HG02970 (cell line): ENCODE results near the gene MAGEF1.

Experiments used
- ATAC-seq: cut with Tn5 transposase; IDR thresholded peaks from one replicate; pipeline ENCODE4 v1.9.1; 2021; ENCODE audit warnings: mild to moderate bottlenecking, moderate library complexity, moderate number of reproducible peaks; ENCODE audit not compliant: unreplicated experiment, low FRiP score

Gene MAGEF1

DNA sequence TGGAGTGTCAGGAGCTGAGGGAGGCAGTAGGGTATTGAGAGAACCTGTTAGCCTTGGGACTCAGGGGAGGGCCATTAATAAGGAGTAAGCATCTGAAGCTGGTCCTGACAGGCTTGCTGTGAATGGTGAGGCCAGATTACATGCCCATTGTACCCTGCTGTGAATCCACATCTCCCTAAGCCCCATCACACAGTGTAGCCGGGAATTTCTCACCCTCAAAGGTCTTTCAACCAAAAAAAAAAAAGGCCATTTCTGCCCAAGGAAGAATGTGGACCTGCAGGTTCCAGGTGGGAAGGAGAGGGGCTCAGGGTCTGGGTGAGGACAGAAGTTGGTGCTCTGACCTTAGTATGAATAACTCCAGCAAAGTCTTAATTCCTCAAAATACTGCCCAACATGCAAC is 37.2 kb downstream of the MAGEF1 start:
- ATAC-seq: no peak

GRCh38 chr3:184672977-184673870 is 38.6 kb downstream of the MAGEF1 start:
- ATAC-seq: no peak

DNA sequence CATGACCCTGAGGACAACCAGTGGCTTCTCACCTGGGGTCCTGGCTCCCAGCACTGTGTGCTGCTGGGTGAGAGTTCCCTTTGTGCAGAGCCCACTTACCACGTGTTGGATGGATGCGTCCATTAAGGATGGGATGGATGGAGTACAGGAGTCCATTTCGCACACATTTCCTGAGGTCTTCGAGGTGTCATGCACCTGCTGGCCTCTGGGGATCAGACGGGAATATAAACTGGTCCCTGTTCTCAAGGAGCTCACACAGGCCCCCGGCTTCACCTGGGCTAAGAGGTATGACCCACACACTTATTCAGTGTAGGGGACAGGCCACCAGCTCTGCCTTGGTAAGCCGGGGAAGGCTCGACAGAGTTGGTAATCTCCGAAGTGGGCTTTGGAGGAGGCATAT is 39.5 kb downstream of the MAGEF1 start:
- ATAC-seq: no peak

DNA sequence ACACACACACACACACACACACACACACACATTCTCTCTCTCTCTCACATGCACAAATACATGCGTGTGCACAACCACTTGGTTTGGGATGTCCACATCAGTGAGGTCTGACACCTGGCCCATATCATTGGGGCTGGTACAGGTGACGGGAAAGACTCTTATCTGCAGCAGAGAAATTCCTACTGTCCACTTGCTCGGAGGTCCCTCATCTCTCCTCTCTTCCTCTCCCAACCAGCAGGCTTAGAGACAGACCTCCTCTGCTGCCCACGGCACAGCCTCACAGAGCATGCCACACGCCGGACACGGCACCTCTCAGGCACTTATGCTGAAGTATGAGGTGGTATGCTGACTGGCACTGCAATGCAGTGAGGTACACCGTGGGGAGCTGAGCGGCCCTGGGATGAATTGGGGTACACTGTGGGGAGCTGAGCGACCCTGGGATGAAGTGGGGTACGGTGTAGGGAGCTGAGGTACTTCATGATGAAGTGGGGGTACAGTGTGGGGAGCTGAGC is 41.7 kb downstream of the MAGEF1 start:
- no peak for ATAC-seq

- no peak for ATAC-seq
Observed at GRCh38 chr3:184669578-184669977, 42.3 kb downstream of the MAGEF1 start.

- no peak for ATAC-seq
Observed at GRCh38 chr3:184666442-184666841, 45.4 kb downstream of the MAGEF1 start.

- no peak for ATAC-seq
Observed at GRCh38 chr3:184665101-184665500, 46.8 kb downstream of the MAGEF1 start.

DNA sequence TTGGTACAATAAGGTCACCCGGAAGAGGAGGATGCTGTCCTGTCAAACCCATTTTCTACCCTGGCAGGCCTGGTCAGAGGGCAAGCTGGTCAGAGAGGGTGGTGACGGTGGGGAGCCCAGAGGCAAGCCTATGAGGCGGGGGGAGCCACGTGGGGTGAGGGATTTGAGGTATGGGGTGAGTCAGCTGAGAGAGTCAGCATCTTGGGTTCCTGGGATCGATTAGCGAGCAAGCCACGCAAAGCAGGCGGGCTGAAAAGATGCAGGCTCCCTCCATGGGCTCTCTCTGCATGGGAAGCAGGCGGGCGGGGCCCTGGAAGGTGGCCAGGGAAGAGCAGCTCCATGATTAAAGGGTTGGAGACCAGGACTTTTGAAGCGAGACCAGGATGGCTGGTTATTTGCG is 48.1 kb downstream of the MAGEF1 start:
- ATAC-seq: no peak

DNA sequence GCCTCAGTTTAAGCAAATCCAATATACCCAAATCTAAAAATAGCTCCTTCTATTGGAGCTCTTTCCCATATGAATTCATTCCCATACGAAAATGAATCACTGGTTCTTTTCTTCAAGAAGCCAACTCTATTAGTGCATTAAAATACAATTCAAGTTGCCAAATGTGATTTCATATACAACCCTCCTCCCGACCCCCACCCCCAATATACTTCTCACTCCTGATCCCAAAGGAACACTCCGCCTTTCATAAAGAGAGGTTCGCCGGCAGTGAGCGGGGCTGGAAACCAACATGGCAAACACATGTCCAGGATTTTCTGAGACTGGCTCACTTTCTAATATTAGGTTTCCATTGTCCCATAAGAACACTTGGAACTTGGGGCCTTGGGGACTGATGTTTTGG is 48.5 kb downstream of the MAGEF1 start:
- ATAC-seq: no peak

- no peak for ATAC-seq
Observed at GRCh38 chr3:184662187-184662586, 49.7 kb downstream of the MAGEF1 start.

DNA sequence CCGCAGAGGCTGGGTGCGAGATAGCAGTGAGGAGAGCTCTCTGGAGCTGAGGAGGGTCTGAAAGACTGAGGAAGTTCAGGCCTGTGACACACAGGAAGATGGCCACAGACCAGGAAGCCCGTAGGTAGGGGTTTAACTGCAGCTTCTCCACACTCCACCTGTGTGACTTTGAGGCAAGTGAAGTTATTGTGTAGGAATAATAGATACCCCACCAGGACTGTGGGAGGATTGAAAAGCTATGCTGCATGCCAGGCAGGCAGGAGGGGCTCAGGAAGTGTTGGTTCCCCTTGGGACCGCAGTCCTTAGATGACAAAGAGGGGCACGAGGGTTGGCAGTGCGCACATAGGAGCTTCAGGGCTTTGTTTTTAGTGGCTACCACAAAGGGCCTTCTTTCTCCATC is 50.9 kb downstream of the MAGEF1 start:
- no peak for ATAC-seq
